ENCODE measurements around the gene ZNFX1. TPM values are rescaled to one million over a fixed set of nuclear protein-coding genes. Genes with fewer than 3 reads are reported as not detected.

ZNFX1 gene
- total and polyA plus RNA-seq, 9 of the 15 experiments (the other 6 are each of a cell fraction or from before 2014, with no cell fraction given) = 3.8 to 13.8 (median 10.3) TPM

GRCh38 chr20:49278818-49279676, 1.2 kb upstream of the ZNFX1 start (continued):
- TF ChIP-seq MNT (conservative IDR thresholded peaks at IDR 0.05) = peak; percentile 72
- TF ChIP-seq HDAC1 (IDR thresholded peaks at IDR 0.05) = peak in 1 of 2 experiments; percentile 1; a peak in 1 of 4 replicates
- no peak for TF ChIP-seq PTRF (tag; IDR thresholded peaks at IDR 0.05)
- no peak for TF ChIP-seq VEZF1 (CRISPR knock-in tag; IDR thresholded peaks at IDR 0.05)
- TF ChIP-seq EP300 (IDR thresholded peaks at IDR 0.05; ENCODE audit: low read length) = no peak
- TF ChIP-seq KLF13 (tag; IDR thresholded peaks at IDR 0.05; ENCODE audit: borderline replicate concordance, low read depth) = no peak
- TF ChIP-seq ZNF512 (tag; IDR thresholded peaks at IDR 0.05) = no peak
- no peak for TF ChIP-seq ZNF436 (CRISPR knock-in tag; IDR thresholded peaks at IDR 0.05)
- TF ChIP-seq CHD2 (IDR thresholded peaks at IDR 0.05; ENCODE audit: low read depth, low read length) = no peak
- no peak for TF ChIP-seq PHF20 (IDR thresholded peaks at IDR 0.05; ENCODE audit: partially characterized antibody)
- no peak for TF ChIP-seq ZC3H11A (IDR thresholded peaks at IDR 0.05; ENCODE audit: low read depth, low read length)
- TF ChIP-seq CHD4 (IDR thresholded peaks at IDR 0.05; ENCODE audit: insufficient read depth, insufficient replicate concordance, low read depth, low read length, poor library complexity, severe bottlenecking) = no peak
- peak; percentile 89 for TF ChIP-seq CEBPB (tag; IDR thresholded peaks at IDR 0.05)
- TF ChIP-seq TGIF2 (CRISPR knock-in tag; IDR thresholded peaks at IDR 0.05) = 0 out of 2 replicates have a peak, but pooled peaks have one; percentile 83
- no peak for TF ChIP-seq RBM39 (optimal IDR thresholded peaks at IDR 0.05; ENCODE audit: low read depth, low read length)
- TF ChIP-seq XRCC4 (IDR thresholded peaks at IDR 0.05; ENCODE audit: extremely low read depth, insufficient read depth, insufficient read length) = no peak
- no peak for TF ChIP-seq SNAPC5 (CRISPR knock-in tag; IDR thresholded peaks at IDR 0.05)
- no peak for TF ChIP-seq NUFIP1 (IDR thresholded peaks at IDR 0.05; ENCODE audit: partially characterized antibody)
- no peak for TF ChIP-seq GATAD2B (IDR thresholded peaks at IDR 0.05; ENCODE audit: borderline replicate concordance)
- no peak; the same call in 1 of the 2 replicates for TF ChIP-seq HNRNPUL1 (IDR thresholded peaks at IDR 0.05; ENCODE audit: low read length)
- TF ChIP-seq FOXP4 (CRISPR knock-in tag; IDR thresholded peaks at IDR 0.05; ENCODE audit: borderline replicate concordance) = no peak
